Measurements from ENCODE around the gene FSHR.

FSHR gene

DNA sequence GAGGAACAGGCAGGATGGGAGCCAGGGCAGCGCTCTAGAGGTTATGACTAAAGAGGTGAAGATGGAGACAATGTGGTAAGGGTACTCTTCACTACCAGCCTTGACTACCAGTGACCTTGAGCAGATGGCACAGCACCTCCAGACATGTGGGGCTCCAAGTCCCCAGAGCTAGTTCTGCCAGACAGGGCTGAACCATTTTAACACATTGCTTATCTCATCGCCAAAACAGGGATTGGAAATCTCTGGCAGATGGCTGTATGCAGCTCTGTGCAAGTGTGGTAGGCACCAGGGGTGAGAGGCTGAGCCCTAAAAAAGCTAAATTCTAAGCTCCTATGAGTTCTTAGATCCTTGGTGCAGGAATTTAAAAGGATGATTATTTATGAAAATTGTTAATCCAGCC is 41.3 kb downstream of the FSHR start:
- DNase-seq (ENCODE audit: low spot score) (no peak), FAIRE-seq (no peak)

GRCh38 chr2:49111456-49111855 is 42.9 kb downstream of the FSHR start:
- FAIRE-seq (no peak), DNase-seq (ENCODE audit: low spot score) (no peak)

- no peak for FAIRE-seq
- no peak for DNase-seq (ENCODE audit: low spot score)
Measured at GRCh38 chr2:49111006-49111405, 43.3 kb downstream of the FSHR start.

DNA sequence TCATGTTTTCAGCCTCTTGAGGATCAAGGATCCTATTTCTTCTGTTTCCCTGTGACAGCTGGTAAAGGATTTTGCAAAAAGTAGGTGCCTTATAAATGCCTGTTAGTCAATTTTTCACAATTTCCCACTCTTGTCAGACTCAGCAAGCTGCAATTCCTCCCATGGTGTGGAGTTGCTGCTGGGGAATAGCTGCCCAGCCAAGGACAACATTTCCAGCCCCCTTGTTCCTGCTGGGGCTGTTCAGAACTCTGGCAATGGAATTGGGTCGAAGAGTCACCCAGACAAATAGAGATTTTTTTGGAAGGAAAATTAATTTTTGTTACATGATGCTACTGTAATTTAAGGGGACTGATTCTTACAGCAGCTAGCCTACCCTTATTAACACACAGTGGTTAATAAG is 43.7 kb downstream of the FSHR start:
- no peak for DNase-seq (ENCODE audit: low spot score)
- FAIRE-seq = no peak

- DNase-seq (ENCODE audit: low spot score) = no peak
- no peak for FAIRE-seq
Measured at GRCh38 chr2:49108851-49109250, 45.5 kb downstream of the FSHR start.

DNA sequence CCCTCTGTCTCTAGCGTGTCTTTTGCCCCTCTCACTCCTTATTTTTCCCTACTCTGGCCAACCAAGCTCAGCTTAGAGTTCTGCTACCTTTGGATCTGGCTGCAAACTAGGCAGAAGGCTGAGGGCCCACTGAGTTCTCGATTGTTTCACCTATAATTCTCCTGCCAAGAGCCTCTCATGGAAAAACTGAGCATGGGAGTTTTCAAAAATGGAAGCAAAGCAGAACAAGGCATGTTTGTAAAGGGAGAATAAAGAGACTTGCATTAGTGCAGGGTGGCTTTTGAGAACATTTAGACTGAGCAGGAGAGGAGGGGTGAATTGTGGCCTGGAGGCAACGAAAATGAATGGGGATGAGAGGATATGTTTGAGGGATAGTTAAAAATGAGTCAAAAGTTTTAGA is 45.9 kb downstream of the FSHR start:
- FAIRE-seq (no peak), DNase-seq (ENCODE audit: low spot score) (no peak)

GRCh38 chr2:49105506-49105905 is 48.8 kb downstream of the FSHR start:
- DNase-seq (ENCODE audit: low spot score) (no peak), FAIRE-seq (no peak)

DNA sequence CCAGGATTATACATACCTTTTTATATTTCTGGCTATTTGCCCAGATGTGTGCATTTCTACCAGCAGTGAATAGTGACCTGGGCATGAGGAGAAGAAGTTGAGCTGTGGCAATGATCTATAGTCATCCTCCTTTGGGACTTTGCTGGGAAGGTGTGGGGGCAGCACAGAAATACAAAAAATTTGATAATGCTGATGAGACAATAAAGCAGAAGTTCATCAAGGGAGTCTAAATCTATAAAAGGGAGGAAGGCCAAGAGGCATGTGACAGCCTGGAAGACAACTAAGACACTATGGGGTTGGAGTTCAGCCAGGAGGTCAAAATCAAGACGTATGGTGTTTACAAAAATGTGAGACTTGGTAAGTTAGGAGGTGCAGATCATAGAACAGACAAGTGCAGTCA is 52.2 kb downstream of the FSHR start:
- FAIRE-seq (no peak), DNase-seq (ENCODE audit: low spot score) (no peak)

GRCh38 chr2:49080681-49081080 is 73.6 kb downstream of the FSHR start:
- no peak for FAIRE-seq
- DNase-seq (ENCODE audit: low spot score) = no peak

GRCh38 chr2:49070716-49071115 is 83.6 kb downstream of the FSHR start:
- DNase-seq (ENCODE audit: low spot score) (no peak), FAIRE-seq (no peak)

DNA sequence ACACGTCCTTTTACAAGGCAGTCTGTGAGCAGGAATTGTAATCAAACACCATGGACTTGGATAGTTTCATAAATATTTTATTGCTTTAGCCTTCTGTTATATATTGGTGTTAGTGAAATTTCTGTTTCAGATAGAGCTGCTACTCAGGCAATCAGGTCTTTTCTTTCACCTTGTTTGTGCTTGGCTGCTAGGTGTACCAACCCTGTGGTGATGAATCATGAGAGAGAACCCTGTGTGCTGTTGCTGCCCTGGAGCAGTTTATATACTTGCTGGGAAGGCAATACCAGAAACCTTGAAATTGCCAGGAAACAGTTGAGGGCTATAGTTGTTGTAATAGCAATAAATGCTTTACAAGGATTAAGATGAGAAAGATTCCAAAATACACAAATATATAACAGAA is 84.5 kb downstream of the FSHR start:
- FAIRE-seq (no peak), DNase-seq (ENCODE audit: low spot score) (no peak)

DNA sequence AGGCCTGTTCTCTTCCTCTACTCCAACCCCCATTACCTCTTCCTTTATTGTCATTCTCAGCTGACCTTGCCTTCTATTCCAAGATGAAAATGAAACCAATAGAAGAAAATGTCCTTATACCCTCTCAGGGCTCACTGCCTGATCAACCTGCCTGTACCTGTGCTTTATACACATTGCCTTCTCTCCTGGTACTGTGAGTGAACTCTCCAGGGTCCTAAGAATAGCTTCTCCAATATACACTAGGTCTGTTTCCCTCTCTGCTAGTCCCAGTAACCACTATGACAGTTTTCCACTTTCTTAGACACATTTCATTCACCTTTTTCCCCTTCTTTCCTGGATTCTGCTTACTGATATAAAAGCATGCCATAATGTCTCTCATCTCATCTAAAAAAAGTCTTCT is 85.7 kb downstream of the FSHR start:
- FAIRE-seq = no peak
- DNase-seq (ENCODE audit: low spot score) = no peak

DNA sequence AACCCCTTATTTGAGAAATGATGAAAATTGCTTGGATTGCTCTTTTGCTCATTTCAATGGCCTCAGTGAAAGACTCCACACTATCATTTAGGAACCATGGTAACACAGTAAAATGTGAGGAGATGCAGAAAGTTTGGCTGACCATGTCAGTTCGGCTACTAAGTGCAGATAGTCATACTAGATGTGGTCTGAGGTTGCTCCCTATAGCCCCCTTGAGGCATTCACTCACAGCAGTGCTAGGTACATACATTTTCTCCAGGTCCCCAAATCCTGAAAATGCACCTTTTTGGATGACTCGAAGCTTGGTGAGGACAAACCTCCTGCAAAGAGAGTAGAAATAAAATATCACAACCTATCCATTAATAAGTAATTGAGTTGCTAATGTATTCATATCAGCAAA is 86.3 kb downstream of the FSHR start:
- DNase-seq (ENCODE audit: low spot score) = no peak
- no peak for FAIRE-seq

- FAIRE-seq (no peak), DNase-seq (ENCODE audit: low spot score) (no peak)
Measured at GRCh38 chr2:49053156-49053555, 101.2 kb downstream of the FSHR start.

GRCh38 chr2:49050265-49050664 is 104.0 kb downstream of the FSHR start:
- no peak for DNase-seq (ENCODE audit: low spot score)
- no peak for FAIRE-seq

- FAIRE-seq (no peak), DNase-seq (ENCODE audit: low spot score) (no peak)
Measured at GRCh38 chr2:49049161-49049560, 105.2 kb downstream of the FSHR start.

GRCh38 chr2:49045083-49045482 is 109.2 kb downstream of the FSHR start:
- FAIRE-seq (no peak), DNase-seq (ENCODE audit: low spot score) (no peak)

GRCh38 chr2:49044350-49045079 is 109.8 kb downstream of the FSHR start:
- DNase-seq (ENCODE audit: low spot score) (no peak), FAIRE-seq (no peak)

DNA sequence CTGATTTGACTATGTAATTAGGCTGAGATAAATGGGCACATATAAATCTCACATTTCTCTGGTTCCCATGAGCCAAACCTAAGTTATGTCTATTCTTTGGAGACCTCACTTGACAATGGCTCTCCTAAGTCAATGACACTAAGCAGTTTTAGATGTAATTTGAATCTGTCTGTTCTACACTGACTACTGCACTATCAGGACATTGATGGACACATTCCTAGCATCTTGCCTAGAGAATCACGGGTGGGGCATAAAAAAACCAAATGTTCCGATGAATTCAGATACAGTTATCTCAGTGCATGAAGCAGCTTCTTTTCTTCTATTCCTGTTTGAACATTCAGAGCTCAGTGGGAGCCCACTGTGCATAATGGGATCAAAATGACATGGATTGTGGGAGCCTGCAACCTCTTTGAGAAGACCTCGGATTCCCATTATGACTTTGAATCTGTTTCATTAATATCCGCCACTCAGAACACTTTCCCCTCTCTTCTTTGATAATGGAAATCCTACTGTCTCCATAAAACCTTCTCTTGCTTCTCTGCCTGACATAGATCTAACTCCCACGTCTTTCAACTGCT is 110.8 kb downstream of the FSHR start:
- DNase-seq (ENCODE audit: low spot score) (no peak), FAIRE-seq (no peak)

DNA sequence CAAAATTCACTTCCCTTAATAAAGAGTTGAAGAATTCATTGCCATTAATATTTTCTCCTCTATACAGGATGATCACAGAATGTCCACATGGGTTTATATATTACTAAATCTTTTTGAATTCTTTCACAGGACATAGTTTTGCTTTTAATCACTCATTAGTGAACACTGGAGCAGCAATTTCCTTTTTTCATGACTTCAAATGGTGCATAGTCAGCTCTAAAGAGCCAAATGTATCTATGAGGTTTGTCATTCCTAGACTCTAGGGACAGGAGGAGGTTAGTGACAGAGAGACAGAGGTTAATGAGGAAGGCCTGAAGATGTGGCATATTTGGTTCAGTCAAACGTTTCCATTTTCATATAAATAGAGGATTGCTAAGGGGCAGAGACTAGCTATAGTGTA is 111.8 kb downstream of the FSHR start:
- DNase-seq (ENCODE audit: low spot score) = no peak
- no peak for FAIRE-seq

GRCh38 chr2:49041061-49041460 is 113.3 kb downstream of the FSHR start:
- no peak for FAIRE-seq

GRCh38 chr2:49037197-49037596 is 117.1 kb downstream of the FSHR start:
- FAIRE-seq (no peak), DNase-seq (ENCODE audit: low spot score) (no peak)

More at GRCh38 chr2:49041061-49041460, 113.3 kb downstream of the FSHR start:
- DNase-seq (ENCODE audit: low spot score) = no peak

- DNase-seq (ENCODE audit: low spot score) = no peak
- no peak for FAIRE-seq
Measured at GRCh38 chr2:49035481-49035880, 118.8 kb downstream of the FSHR start.

Data from urothelium cell line (cell line).